Aorta (tissue), 5 donors: ENCODE measurements around the gene C1orf167. TPM values are rescaled to one million over a fixed set of nuclear protein-coding genes. Genes with fewer than 3 reads are reported as not detected.
"Not testable (repeated sequence)": the region's sequence is repeated elsewhere in the genome, so short reads cannot be mapped to it uniquely, and the experiment has no call there.

ENCODE experiments used
- ATAC-seq: fragments of 200-7000 bp; cut with Tn5 transposase; one replicate; pipeline ENCODE4 v1.9.1; 2022; ENCODE audit warnings: moderate library complexity; ENCODE audit not compliant: low FRiP score
- DNase-seq, 2 donors: peaks; one replicate each; pipeline ENCODE4 v3.0.0-alpha.2; 2020
- H3K27ac ChIP-seq, 2 donors: one replicate each; pipeline ENCODE4 v1.5.1; 2013; ENCODE audit warnings: low read length in 2 of 2, mild to moderate bottlenecking in 2 of 2, moderate library complexity in 2 of 2, control low read depth in 1 of 2, inconsistent platforms in 1 of 2, low read depth in 1 of 2
- H3K27me3 ChIP-seq, 2 donors: one replicate each; pipeline ENCODE4 v1.6.1; 2013; ENCODE audit warnings: control low read depth in 1 of 2, low read length in 1 of 2, mild to moderate bottlenecking in 1 of 2, moderate library complexity in 1 of 2; ENCODE audit not compliant: insufficient read depth in 2 of 2, control insufficient read depth in 1 of 2
- H3K36me3 ChIP-seq, 2 donors: one replicate each; pipeline ENCODE4 v1.6.1; 2013; ENCODE audit warnings: control low read depth in 1 of 2, low read length in 1 of 2, mild to moderate bottlenecking in 1 of 2; ENCODE audit not compliant: insufficient read depth in 2 of 2, control insufficient read depth in 1 of 2
- H3K4me1 ChIP-seq, 2 donors: one replicate each; pipeline ENCODE4 v1.6.1; 2013; ENCODE audit warnings: low read length in 2 of 2, control low read depth in 1 of 2, mild to moderate bottlenecking in 1 of 2, moderate library complexity in 1 of 2; ENCODE audit not compliant: insufficient read depth in 2 of 2, control insufficient read depth in 1 of 2
- H3K4me3 ChIP-seq, 2 donors: one replicate each; pipeline ENCODE4 v1.5.1; 2013; ENCODE audit warnings: low read length in 2 of 2, control low read depth in 1 of 2, mild to moderate bottlenecking in 1 of 2
- H3K9me3 ChIP-seq: one replicate; pipeline ENCODE4 v1.6.1; 2013; ENCODE audit warnings: mild to moderate bottlenecking, low read length; ENCODE audit not compliant: control insufficient read depth
- WGBS, 2 donors: extraction: QIAGEN DNeasy Blood & Tissue Kit; methylation state at CpG; one replicate each; pipeline ENCODE4 v1.1.7; 2013; 5-methylcytosine and 5-hydroxymethylcytosine counted together
- intact Hi-C, 2 donors: fragments of 100-400 bp; cut with DNase I; formaldehyde crosslinking; loops; one replicate each; pipeline versions ENCODE4 v1.14.2 to v1.15.0; 2022
- polyA plus RNA-seq, 2 donors: library from polyadenylated mRNA; stranded (reverse); fragments of 200-250 nt; gene quantifications; one replicate each; pipeline ENCODE4 v1.2.3, GENCODE V29; 2013
- total RNA-seq, 2 donors: library from RNA; stranded (reverse); fragmentation: NEBNext Ultra II Directional; extraction: Animal tissue kit (Norgen Biotek cat#: 25700); gene quantifications; one replicate each; pipeline ENCODE4 v1.2.1, GENCODE V29; 2021
- donor health status: healthy with polysubstance abuse.
- donor health status: Bipolar disorder and iron deficiency.
- donor health status: DM: no; HTN: no; CAD: no.
- donor health status: DM: no; HTN: no; CAD: no.
- donor health status: DM: yes; HTN: yes; CAD: no.

The C1orf167 gene
- total and polyA plus RNA-seq, 4 donors = 0.75 to 3.6 (median 1.8) TPM

GRCh38 chr1:11803924-11804665, 42.1 kb downstream of the C1orf167 start:
- H3K36me3 ChIP-seq, H3K4me1 ChIP-seq, H3K9me3 ChIP-seq, H3K4me3 ChIP-seq, ATAC-seq, H3K27me3 ChIP-seq: not testable (repeated sequence)
- peak overlapping the region; percentile 51 to 74 for H3K27ac ChIP-seq
- WGBS, 2 donors = 56 to 63% methylated on average over 9 of the region's 9 CpGs
- intact Hi-C loops = loop anchor here (2.0 to 5.0 kb wide), 2 partner anchors 15 to 67 kb away; partner anchors contain the start of gene AGTRAP (in 1 of the 2)
- DNase-seq = peak in 1 of 2 donors; percentile 25

DNA sequence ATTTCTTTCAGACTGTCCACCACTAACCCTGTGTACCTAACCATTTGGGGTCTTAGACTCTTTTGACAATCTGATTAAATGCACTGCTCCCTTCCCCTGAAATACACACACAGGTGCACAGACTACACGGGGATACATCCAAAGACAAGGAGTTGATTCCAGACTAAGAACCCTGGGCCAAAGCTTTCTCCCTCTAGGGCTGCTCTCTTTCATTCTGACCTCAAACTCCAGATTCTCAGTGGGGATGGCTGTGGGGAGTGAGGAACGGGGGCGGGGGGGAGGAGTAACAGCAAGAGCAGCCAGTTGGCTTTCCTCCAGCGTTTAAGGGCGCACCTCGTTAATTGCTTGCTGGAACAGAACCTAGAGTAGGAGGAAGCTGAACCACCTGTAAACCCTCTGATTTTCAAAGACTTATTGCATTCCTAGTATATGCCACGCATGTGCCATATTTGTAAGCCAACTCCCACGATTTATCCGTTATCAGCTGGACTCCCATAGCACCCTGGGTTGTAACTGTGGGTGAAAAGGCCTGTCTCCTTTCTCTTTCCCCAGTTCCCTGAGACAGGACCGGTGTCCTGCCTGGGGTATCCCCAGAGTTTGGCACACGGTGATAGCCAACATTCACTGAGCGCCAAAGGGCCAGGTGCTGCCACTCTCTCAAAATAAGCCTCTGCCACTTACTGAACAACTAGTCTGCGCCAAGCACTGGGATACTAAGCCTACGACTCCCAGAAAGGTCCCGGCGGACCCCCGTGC, 42.9 kb downstream of the C1orf167 start:
- H3K9me3 ChIP-seq = no peaks in the 10 kb centered on the region
- peak overlapping the region; percentile 40 to 83 for H3K4me3 ChIP-seq
- peaks cover 0 to 3% of the 10 kb centered on the region in 2 donors for H3K4me1 ChIP-seq
- 1% methylated on average over 17 of the region's 17 CpGs for WGBS, 2 donors
- intact Hi-C loops = loop anchor here (2.0 to 5.0 kb wide), 2 partner anchors 16 to 68 kb away; partner anchors contain the start of gene AGTRAP (in 2 of the 2)
- peak overlapping the region; percentile 51 to 93 for H3K27ac ChIP-seq
- DNase-seq (peak in 1 of 2 donors; percentile 79), ATAC-seq (no peak)
- H3K36me3 ChIP-seq = no peaks in the 10 kb centered on the region
- no peaks in the 10 kb centered on the region for H3K27me3 ChIP-seq

DNA sequence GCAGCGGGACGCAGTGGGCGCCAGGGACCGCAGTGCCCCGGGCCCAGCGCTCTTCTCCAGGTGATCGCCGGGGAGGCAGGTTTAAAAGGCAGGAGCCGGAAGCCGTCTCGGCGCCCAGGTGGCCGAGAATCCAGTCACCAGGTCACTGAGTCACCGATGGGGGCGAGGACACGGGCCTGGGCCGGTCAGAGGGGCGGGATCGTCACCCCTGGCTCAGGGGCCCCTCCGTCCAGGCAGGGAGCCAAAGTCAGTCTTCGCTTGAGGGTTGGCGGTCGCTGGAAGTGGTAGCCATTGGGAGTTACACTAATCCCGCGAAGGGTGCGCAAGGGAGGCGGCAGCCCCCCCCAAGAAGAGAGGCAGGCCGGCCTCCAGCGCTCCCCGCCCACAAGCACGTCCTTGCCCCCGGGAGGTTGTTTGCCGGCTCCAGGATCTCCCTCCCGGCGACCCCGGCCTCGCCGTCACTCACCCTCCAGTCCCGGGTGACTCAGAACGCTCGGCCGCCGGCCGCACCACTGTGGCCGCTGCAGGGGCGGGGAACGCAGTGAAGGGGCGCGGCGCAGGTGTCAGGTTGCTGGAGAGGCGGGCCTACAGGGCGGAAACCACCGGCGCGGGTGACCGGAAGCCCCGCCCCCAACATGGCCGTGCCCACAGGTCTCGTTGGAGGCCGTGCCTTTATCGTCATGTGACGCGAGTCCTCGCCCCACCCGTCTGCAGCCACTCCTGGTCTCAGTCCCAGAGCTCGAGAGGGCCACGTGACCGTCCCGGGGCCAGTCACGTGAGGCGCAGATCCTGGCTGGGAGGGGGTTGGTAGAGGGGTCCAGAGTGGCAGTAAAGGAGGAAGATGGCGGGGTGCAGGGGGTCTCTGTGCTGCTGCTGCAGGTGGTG, 43.7 kb downstream of the C1orf167 start, which contains the start of the genes CLCN6 and MTHFR:
CLCN6 (plus strand) TSS at position 770 of the 885 bp plus-strand sequence; CDS start at position 842, 72 bp downstream.
MTHFR (minus strand) TSS at position 543 of the 885 bp plus-strand sequence. CDS start 2,848 bp downstream, outside the sequence.
- ATAC-seq = peak; percentile 96
- intact Hi-C loops = loop anchor here in 1 of 2 donors (2.0 to 5.0 kb wide), 2 partner anchors 17 to 68 kb away; partner anchors contain the start of gene AGTRAP
- Histone ChIP-seq H3K4me3 (peak within 1 kb of the TSS; percentile 78 to 83), H3K27ac (peak within 1 kb of the TSS; percentile 43 to 93), H3K36me3 (no peaks in the 10 kb centered on the region), H3K9me3 (no peaks in the 10 kb centered on the region), H3K4me1 (peaks cover 0 to 3% of the 10 kb centered on the region in 2 donors), H3K27me3 (no peaks in the 10 kb centered on the region)
- DNase-seq = peak; percentile 100
- 0 to 1% methylated on average over 61 to 72 of the region's 72 CpGs for WGBS, 2 donors

GRCh38 chr1:11806307-11806936, 44.4 kb downstream of the C1orf167 start:
- Histone ChIP-seq H3K36me3 (no peaks in the 10 kb centered on the region), H3K9me3 (no peaks in the 10 kb centered on the region), H3K4me1 (peaks cover 0 to 3% of the 10 kb centered on the region in 2 donors), H3K4me3 (peak overlapping the region; percentile 38 to 78), H3K27me3 (no peaks in the 10 kb centered on the region), H3K27ac (peak overlapping the region; percentile 12 to 18)
- DNase-seq = no peak
- intact Hi-C loops = loop anchor here in 1 of 2 donors (5.0 kb wide), 1 partner anchor 69 kb away; the partner anchor contains the start of gene AGTRAP
- WGBS, 2 donors = 0% methylated on average over 14 to 20 of the region's 20 CpGs
- ATAC-seq = peak; percentile 55

DNA sequence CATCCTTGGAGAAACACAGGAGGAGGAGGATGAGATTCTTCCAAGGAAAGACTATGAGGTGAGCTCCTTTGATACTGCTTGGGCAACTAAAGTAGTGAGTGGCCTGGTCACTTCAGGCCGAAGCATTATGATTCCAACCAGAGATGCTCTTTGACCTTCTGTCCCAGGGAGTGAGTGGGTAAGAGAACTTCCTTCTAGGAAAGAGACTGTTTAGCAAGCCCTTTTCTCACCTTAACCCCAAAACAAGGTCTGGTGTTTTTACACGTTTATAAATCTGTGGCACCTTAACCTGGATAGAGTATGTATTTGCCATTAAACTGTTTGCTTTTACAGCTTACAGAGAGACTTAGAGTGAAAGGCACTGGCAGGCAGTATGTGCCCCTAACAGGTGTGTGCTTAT, 45.1 kb downstream of the C1orf167 start:
- H3K36me3 ChIP-seq = peaks cover 0 to under 1% of the 10 kb centered on the region in 2 donors
- no peaks in the 10 kb centered on the region for H3K9me3 ChIP-seq
- intact Hi-C loops = loop anchor here in 1 of 2 donors (5.0 kb wide), 1 partner anchor 70 kb away; the partner anchor contains the start of gene AGTRAP
- H3K27ac ChIP-seq = no peak overlapping the region
- peaks cover 0 to 3% of the 10 kb centered on the region in 2 donors for H3K4me1 ChIP-seq
- ATAC-seq = no peak
- 57 to 64% methylated on average over 2 of the region's 2 CpGs for WGBS, 2 donors
- H3K4me3 ChIP-seq = peak overlapping the region in 1 of 2 donors; percentile 4
- no peak for DNase-seq
- no peaks in the 10 kb centered on the region for H3K27me3 ChIP-seq

- 87 to 90% methylated on average over 5 of the region's 5 CpGs for WGBS, 2 donors
- peaks cover 3 to 6% of the 10 kb centered on the region in 2 donors for H3K36me3 ChIP-seq
Observed at GRCh38 chr1:11813021-11813420, 51.0 kb downstream of the C1orf167 start.

DNA sequence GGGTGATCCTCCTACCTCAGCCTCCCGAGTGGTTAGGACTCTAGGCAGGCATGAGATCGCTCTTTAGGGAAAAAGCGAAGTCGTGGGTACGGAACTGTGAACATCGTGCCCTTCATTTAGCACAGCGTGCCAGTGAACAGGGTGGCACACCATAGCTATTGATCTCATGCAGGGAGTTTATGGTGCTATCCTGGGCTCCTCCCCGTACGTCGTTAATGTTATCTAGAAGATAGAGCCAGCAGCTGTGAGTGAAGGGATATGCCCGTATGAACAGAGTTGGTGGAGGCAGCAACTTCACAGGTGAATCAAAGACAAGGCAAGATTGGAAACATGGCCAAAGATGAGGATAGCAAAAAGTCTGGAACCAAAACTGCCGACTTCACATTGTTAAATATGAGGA, 55.2 kb downstream of the C1orf167 start:
- no peak for DNase-seq
- no peak overlapping the region for H3K27ac ChIP-seq
- peaks cover 2 to 6% of the 10 kb centered on the region in 2 donors for H3K36me3 ChIP-seq
- WGBS, 2 donors = 92 to 95% methylated on average over 12 of the region's 12 CpGs
- H3K4me3 ChIP-seq = no peak overlapping the region
- H3K9me3 ChIP-seq = no peaks in the 10 kb centered on the region
- H3K27me3 ChIP-seq = no peaks in the 10 kb centered on the region
- no peaks in the 10 kb centered on the region for H3K4me1 ChIP-seq
- intact Hi-C loops = no loop called here
- ATAC-seq = no peak

More at GRCh38 chr1:11813021-11813420, 51.0 kb downstream of the C1orf167 start:
- intact Hi-C loops = no loop called here
- DNase-seq = no peak
- no peak overlapping the region for H3K4me3 ChIP-seq
- no peaks in the 10 kb centered on the region for H3K27me3 ChIP-seq
- no peak for ATAC-seq
- no peaks in the 10 kb centered on the region for H3K4me1 ChIP-seq
- H3K9me3 ChIP-seq = no peaks in the 10 kb centered on the region
- no peak overlapping the region for H3K27ac ChIP-seq
